ENCODE data around the gene FSD1.
"Not testable (repeated sequence)": the region's sequence is repeated elsewhere in the genome, so short reads cannot be mapped to it uniquely, and the experiment has no call there.

The FSD1 gene

GRCh38 chr19:4320419-4320818 is 16.0 kb downstream of the FSD1 start:
- no peak for DNase-seq

GRCh38 chr19:4322942-4323665 is 18.7 kb downstream of the FSD1 start:
- no peak for DNase-seq

DNA sequence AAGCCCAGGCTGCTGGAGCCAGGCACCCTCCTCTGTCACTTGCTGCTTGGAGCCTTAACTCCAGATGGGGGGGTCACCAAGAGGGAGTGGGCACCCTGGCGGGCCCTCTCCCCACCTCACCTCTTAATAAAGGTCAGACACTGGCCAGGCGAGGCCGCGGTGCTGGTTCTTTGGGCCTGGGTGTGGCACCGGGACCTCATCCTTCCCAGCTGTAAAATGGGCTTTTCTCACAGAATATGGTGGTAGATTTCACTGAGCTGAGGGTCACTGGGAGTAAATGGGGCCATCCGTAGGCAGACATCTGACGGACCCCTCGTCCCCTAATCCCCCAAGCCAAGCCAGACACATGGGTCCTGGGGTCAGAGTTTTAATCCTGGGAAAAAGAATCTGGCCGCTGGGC is 19.3 kb downstream of the FSD1 start:
- no peak for DNase-seq

GRCh38 chr19:4324228-4324627 is 19.8 kb downstream of the FSD1 start:
- DNase-seq = no peak

- no peak for DNase-seq
Measured at GRCh38 chr19:4326215-4326836, 21.9 kb downstream of the FSD1 start.

DNA sequence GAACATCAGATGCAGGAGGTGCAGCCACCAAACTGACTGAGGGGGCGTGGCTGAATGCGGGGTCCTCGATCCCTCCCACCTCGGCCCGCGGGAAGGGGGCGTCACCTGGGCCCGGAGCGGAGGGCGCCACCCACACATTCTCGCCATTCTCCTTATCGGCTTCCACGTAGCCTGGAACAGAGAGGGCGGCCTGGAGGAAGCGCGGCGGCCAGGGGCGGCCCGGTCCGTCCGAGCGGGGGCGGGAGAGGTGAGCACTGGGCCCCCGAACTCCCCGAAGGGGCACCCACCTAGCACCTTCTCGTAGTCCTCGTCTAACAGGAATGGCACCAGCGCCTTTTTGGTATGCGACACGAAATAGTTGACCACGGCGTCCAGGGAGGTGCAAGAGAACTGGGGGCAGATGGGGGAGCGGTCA is 22.4 kb downstream of the FSD1 start:
- peak; percentile 70 for DNase-seq

- peak; percentile 87 for DNase-seq
Measured at GRCh38 chr19:4327252-4327876, 23.0 kb downstream of the FSD1 start.

GRCh38 chr19:4327877-4328242 is 23.5 kb downstream of the FSD1 start:
- DNase-seq = no peak

- peak; percentile 98 for DNase-seq
Measured at GRCh38 chr19:4328243-4328990, 24.0 kb downstream of the FSD1 start.

GRCh38 chr19:4328991-4329681 is 24.7 kb downstream of the FSD1 start:
- not testable (repeated sequence) for DNase-seq

DNA sequence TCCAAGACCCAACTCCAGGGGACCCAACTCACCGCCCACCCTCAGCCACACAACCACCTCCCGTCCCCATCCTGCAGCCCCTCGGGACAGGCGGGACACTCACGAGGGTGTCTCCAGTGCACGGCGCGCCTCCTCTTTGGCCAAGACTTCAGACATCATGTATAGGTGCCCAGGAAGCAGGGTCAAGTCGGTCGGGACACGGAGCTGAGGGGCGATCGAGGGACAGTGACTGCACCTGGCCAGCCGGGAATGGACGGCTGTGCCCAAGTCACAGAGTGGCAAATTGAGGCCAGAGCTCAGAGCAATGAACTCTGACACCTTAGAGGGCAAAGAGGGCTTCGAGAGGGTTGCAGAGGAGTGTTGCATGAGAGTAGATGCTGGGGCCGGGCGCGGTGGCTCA is 25.5 kb downstream of the FSD1 start:
- no peak for DNase-seq

GRCh38 chr19:4334929-4335570 is 30.7 kb downstream of the FSD1 start:
- no peak for DNase-seq

GRCh38 chr19:4337906-4338440 is 33.6 kb downstream of the FSD1 start:
- no peak for DNase-seq

DNA sequence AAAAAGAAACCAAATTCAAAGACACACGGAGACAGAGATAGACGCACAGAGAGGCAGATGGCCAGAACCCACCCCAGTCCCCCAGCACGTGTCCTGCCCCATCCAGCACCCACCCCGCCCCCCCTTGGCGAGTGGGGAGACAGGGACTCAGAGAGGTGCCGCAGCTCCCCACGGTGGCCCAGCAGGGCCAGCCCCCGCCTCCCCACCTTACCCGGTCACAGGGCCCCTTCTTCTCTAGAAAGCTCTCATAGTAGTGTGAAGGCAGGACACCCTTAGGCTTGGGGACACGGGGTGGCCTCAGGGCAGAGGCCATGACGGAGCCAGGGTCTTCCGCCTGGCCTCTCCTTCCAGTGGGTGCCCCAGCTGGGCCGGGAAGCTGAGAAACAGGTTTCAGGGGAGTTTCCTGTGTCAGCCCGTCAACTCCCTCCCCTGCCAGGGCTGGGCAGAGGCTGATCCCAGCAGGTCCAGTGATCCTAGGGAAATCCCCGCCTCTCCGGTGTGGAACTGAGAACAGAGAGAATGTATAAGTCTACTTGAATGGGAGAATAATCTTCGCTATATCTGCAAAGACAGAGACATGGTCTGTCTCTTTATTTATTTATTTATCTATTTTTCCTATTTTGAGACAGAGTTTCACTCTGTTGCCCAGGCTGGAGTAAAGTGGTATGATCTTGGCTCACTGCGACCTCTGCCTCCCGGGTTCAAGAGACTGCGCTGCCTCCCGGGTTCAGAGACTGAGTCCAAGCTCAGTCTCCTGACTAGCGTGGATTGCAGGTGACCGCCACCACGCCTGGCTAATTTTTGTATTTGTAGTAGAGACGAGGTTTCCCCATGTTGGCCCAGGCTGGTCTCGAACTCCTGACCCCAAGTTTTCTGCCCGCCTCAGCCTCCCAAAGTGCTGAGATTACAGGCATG is 34.3 kb downstream of the FSD1 start, which contains the start of gene STAP2:
Gene STAP2 (minus strand): TSS at position 387 of the 915 bp plus-strand sequence. CDS start 74 bp downstream, at position 313.
- peak; percentile 89 for DNase-seq

GRCh38 chr19:4342314-4342614 is 37.9 kb downstream of the FSD1 start:
- DNase-seq = no peak

DNA sequence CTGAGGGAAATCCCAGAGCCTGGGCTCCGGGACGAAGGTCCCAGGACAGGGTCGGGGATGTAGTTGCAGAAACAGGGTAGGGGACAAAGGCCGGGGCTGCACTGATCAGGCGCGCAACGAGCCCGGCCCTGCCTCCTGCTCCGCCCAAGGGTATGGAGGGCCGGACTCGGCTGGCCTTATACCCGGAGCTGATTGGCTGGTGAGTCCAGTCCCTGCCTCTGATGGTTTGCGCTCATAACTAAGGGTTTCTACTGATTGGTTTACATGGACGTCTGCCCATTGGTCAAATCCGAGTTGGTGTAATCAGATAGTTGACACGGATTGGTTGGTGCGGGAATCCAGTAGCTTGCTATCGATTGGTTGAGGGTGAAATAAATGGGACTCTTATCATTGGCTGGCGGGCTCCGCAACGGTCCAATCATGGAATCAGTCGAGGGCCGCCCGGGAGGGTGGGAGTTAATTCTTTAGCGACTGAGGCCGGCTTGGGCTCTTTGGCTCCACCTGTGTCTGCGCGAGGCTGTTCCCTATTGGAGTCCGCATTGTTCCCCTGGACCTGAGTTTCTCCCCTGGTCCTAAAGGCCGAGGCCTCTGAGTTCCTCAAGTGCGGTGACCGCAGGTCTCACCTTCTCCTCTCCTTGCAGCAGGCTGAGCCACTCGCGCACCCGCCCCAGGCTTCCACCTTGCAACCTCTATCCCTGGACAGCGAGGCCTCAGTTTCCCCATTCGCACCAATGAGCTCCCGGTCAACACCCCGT is 38.4 kb downstream of the FSD1 start:
- peak; percentile 99 for DNase-seq

GRCh38 chr19:4343370-4344307 is 39.2 kb downstream of the FSD1 start, which contains the start of gene MPND:
TSS of gene MPND (plus strand) at chr19:4343562. CDS start at chr19:4343594, 32 bp downstream.
- peak; percentile 91 for DNase-seq

DNA sequence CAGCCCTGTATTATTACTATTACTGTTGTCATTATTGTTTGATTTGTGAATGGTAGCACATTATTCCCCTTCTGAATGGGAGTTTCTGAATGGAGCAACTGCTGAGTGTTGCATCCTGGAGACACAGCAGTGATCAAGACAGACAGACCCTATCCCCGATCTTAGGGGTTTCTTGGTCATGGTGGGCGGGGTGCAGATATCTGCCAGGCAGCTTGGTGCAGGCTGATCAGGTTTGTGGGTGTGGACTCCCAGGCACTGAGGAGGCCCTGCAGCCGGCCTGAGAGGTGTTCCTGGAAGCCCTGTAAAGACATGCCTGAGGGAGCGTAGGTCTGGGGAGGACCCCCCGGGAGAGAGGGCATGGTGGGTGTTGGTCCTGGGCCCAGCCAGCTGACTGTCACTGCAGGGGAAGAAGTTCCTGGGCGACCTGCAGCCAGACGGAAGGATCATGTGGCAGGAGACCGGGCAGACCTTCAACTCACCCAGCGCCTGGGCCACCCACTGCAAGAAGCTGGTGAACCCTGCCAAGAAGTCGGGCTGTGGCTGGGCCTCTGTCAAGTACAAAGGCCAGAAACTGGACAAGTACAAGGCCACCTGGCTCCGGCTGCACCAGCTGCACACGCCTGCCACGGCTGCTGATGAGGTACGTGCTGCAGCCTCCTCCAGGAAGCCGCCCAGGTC is 41.1 kb downstream of the FSD1 start:
- no peak for DNase-seq

Data from islet precursor cell (in vitro differentiated cells).